Peyer's patch (tissue), 4 donors: ENCODE data around the gene KRT77.

ENCODE experiments used
- CTCF ChIP-seq, 6 experiments: fragments of 450-650 bp in 4 of 6; fragments of 200-600 bp in 2 of 6; sonication (generic) in 1 of 6; IDR thresholded peaks; one replicate each; pipeline ENCODE4 v1.5.1; 2017 to 2019; ENCODE audit warnings: antibody characterized with exemption in 6 of 6, mild to moderate bottlenecking in 3 of 6, moderate library complexity in 1 of 6
- POLR2A ChIP-seq, 2 donors: fragments of 450-650 bp; IDR thresholded peaks; one replicate each; pipeline ENCODE4 v1.5.1; 2017; ENCODE audit warnings: antibody characterized with exemption in 2 of 2, mild to moderate bottlenecking in 2 of 2, moderate library complexity in 2 of 2

DNA sequence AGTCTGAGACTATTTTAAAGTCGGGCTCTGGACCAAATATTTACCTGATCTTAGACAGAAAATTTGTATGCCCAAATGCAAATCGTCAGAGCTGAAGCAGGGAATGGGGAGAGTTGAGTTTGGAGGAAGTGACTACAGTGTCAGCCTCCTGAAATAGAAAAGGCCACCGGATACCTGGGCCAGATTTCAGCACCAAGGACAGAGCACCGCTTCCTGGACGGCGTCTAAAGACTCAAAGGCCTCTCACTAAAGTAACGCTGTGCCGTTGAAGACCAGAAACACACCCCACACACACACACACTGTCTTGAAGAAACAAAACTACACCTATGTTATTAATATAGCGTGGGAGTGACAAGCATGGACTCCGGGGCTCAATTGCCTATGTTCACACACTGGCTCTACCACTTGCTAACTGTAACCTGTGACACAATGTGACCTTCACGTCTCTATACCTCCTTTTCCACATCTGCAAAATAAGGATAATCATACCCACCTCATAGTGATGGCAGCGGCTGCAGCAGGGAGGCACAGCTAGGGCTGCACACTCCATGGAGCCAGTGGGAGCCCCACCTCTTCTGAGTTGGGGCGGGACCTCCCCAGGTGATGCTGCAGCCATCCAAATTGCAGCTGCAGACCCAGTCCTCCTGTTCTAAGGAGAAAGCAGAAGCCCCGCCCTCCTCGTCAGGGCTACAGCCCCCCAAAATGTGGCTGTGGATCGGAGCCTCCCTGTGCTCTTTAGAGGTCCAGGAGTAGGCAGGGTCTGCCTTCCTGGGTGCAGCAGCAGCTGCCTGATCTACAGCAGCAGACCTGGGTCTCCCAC, 38.3 kb upstream of the KRT77 start:
- TF ChIP-seq POLR2A (IDR thresholded peaks at IDR 0.05) = no peak
- no peak for TF ChIP-seq CTCF (IDR thresholded peaks at IDR 0.05)
